Heart right ventricle (tissue), 16 donors: ENCODE data around the gene SVOPL. TPM values are rescaled to one million over a fixed set of nuclear protein-coding genes. Genes with fewer than 3 reads are reported as not detected.

Experiments used
- ATAC-seq, 8 donors: fragments of 200-7000 bp; cut with Tn5 transposase; one replicate each; pipeline ENCODE4 v1.9.1; 2020; ENCODE audit warnings: mild to moderate bottlenecking in 8 of 8, moderate library complexity in 8 of 8, moderate number of reproducible peaks in 1 of 8
- DNase-seq, 2 donors: peaks; one replicate each; pipeline ENCODE4 v3.0.0-alpha.2; 2020
- H3K27ac ChIP-seq, 10 donors: fragments of 200-600 bp; sonication (generic) in 2 of 10; one replicate each; pipeline versions ENCODE4 v1.5.0 to v1.8.0; 2020 to 2022; ENCODE audit warnings: mild to moderate bottlenecking in 3 of 10
- H3K27me3 ChIP-seq, 7 donors: fragments of 200-600 bp; one replicate each; pipeline ENCODE4 v1.8.0; 2021 to 2022; ENCODE audit warnings: mild to moderate bottlenecking in 2 of 7
- H3K36me3 ChIP-seq, 9 donors: fragments of 200-600 bp; sonication (generic) in 1 of 9; one replicate each; pipeline versions ENCODE4 v1.5.0 to v1.8.0; 2020 to 2022; ENCODE audit warnings: mild to moderate bottlenecking in 2 of 9
- H3K4me1 ChIP-seq, 9 donors: fragments of 200-600 bp; sonication (generic) in 1 of 9; one replicate each; pipeline versions ENCODE4 v1.5.0 to v1.8.0; 2020 to 2022; ENCODE audit warnings: mild to moderate bottlenecking in 4 of 9
- H3K4me3 ChIP-seq, 10 donors: fragments of 200-600 bp; sonication (generic) in 2 of 10; one replicate each; pipeline versions ENCODE4 v1.5.0 to v1.8.0; 2020 to 2022; ENCODE audit warnings: mild to moderate bottlenecking in 7 of 10, moderate library complexity in 2 of 10
- H3K9me3 ChIP-seq, 11 donors: fragments of 200-600 bp in 10 of 11; sonication (generic) in 2 of 11; one replicate each; pipeline versions ENCODE4 v1.5.0 to v1.8.0; 2013 to 2022; ENCODE audit warnings: mild to moderate bottlenecking in 2 of 11, control low read depth in 1 of 11, moderate library complexity in 1 of 11
- WGBS, 2 donors: extraction: QIAGEN DNeasy Blood & Tissue Kit; methylation state at CpG; one replicate each; pipeline ENCODE4 v1.1.7; 2013; ENCODE audit warnings: inconsistent platforms in 1 of 2; 5-methylcytosine and 5-hydroxymethylcytosine counted together
- intact Hi-C, 10 donors: fragments of 100-400 bp; cut with DNase I; formaldehyde crosslinking; loops; one replicate each; pipeline versions ENCODE4 v1.11.1 to v1.14.2; 2022
- polyA plus RNA-seq, 2 donors: library from polyadenylated mRNA; stranded (reverse); fragments of 200-250 nt; gene quantifications; one replicate each; pipeline ENCODE4 v1.2.3, GENCODE V29; 2013
- total RNA-seq, 10 donors: library from RNA; stranded (reverse); fragmentation: NEBNext Ultra II Directional in 3 of 10; extraction: Animal tissue kit (Norgen Biotek cat#: 25700) in 3 of 10; gene quantifications; one replicate each; pipeline versions ENCODE4 v1.2.1 to v1.2.4, GENCODE V29; 2021 to 2023
- TF ChIP-seq, protein P1 (sequence below), 9 donors: fragments of 200-600 bp; sonication (generic) in 2 of 9; IDR thresholded peaks; one replicate each; pipeline versions ENCODE4 v1.5.0 to v1.8.0; 2021 to 2022; ENCODE audit warnings: antibody characterized with exemption in 9 of 9, mild to moderate bottlenecking in 5 of 9, moderate library complexity in 1 of 9
- donor health status: Arrhythmogenic right ventricular cardiomyopathy.
- donor health status: ischemic (EF 13 %, LVEDD 7.1; RV severe dilation, severe dysfunction).
- donor health status: healthy with polysubstance abuse.
- donor health status: DM: no; HTN: yes; CAD: no.
- donor health status: DM: no; HTN: no; CAD: no.
- donor health status: ischemic (EF 25% LVEDD 6.9; RV normal size, moderate dysfunction).
- donor health status: ischemic (EF 25% LVEDD 5.7; RV mildly dilated, moderate dysfunction).
- donor health status: healthy.
- donor health status: DM: yes; HTN: yes; CAD: no.
- donor health status: Ischemic cardiomyopathy.
- donor health status: ischemic (EF 35%, LVEDD 5.7; RV mildly dilated, moderate dysfunction).
- donor health status: nonischemic (EF 11% LVEDD 7.7; RV severe dilation, severe dysfunction).
- donor health status: DM: yes; HTN: yes; CAD: no.
- donor health status: PGD.
- donor health status: ischemic (EF 29% LVEDD 5.4; RV normal size, mild dysfunction).
- donor health status: nonischemic (EF 23%, LVEDD 6.1; RV moderate dilation, normal function).

SVOPL gene
- total and polyA plus RNA-seq, 12 donors = not detected

DNA sequence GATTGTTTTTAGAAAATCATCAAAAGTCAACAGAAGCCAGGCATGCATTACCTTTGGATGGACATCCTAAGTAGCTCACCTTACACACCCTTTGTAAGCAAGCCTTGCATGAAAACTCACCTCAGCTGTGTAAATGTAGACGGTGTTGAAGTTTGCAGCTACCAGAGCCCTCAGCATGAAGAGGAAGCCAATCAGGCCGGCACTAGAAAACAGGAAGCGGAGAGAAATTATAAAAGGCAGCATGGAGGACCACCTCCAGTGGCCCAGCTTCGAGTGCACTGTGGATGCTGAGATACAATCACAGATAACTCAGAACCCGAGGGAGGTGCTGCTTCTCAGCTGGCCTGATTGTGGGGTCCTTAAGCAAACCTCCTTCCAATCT is 75.3 kb downstream of the SVOPL start:
- intact Hi-C loops = no loop called here
- Histone ChIP-seq H3K4me1 (peaks cover 0 to 7% (median 0%) of the 10 kb centered on the region in 9 donors), H3K36me3 (no peaks in the 10 kb centered on the region), H3K9me3 (no peaks in the 10 kb centered on the region), H3K4me3 (no peak overlapping the region), H3K27me3 (peaks cover 0 to 3% (median 0%) of the 10 kb centered on the region in 7 donors), H3K27ac (no peak overlapping the region)
- WGBS, 2 donors = 49 to 56% methylated on average over 5 of the region's 5 CpGs
- DNase-seq (no peak), ATAC-seq (no peak)
- TF ChIP-seq, protein P1, sequence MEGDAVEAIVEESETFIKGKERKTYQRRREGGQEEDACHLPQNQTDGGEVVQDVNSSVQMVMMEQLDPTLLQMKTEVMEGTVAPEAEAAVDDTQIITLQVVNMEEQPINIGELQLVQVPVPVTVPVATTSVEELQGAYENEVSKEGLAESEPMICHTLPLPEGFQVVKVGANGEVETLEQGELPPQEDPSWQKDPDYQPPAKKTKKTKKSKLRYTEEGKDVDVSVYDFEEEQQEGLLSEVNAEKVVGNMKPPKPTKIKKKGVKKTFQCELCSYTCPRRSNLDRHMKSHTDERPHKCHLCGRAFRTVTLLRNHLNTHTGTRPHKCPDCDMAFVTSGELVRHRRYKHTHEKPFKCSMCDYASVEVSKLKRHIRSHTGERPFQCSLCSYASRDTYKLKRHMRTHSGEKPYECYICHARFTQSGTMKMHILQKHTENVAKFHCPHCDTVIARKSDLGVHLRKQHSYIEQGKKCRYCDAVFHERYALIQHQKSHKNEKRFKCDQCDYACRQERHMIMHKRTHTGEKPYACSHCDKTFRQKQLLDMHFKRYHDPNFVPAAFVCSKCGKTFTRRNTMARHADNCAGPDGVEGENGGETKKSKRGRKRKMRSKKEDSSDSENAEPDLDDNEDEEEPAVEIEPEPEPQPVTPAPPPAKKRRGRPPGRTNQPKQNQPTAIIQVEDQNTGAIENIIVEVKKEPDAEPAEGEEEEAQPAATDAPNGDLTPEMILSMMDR (IDR thresholded peaks at IDR 0.05) = no peak

DNA sequence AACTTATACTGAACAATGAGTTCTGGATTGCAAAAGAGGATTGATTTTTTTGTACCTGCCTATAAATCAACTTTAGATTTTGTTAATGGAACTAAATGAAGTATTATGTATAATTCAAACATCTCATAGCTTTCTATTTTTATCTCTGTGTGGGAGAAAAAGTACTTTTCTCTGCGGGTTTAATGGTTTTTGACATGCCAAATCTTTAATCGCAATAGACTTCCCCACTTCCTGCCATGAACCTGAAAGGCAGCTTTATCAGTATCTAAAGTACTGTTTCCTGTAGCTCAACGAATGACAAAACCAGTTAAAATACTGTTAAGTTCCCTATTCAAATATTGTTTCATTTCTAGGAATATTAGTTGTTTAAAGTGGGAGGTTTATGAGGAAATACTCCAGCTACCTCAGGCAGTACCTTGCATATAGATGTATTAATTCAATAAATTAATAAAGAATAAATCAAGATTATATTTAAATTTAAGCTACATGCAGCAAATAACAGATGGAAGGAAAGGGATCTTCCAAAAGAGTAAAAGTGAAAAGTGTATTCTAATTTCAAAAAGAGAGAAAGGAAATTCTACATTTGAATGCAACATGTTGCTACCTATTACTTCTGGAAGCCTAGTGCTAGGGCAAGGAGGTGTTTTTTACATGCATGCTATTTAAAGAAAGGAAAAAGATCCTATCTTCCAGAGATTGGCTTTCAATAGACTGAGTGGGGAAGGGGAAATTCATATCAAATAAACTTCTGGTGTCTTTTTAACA is 75.9 kb downstream of the SVOPL start:
- DNase-seq (no peak), ATAC-seq (no peak)
- Histone ChIP-seq H3K9me3 (no peaks in the 10 kb centered on the region), H3K4me1 (peaks cover 0 to 7% (median 0%) of the 10 kb centered on the region in 9 donors), H3K36me3 (no peaks in the 10 kb centered on the region), H3K4me3 (no peak overlapping the region), H3K27ac (no peak overlapping the region), H3K27me3 (peaks cover 0 to 3% (median 0%) of the 10 kb centered on the region in 7 donors)
- TF ChIP-seq, protein P1 (IDR thresholded peaks at IDR 0.05) = no peak
- WGBS, 2 donors = 29 to 39% methylated on average over 3 of the region's 3 CpGs
- intact Hi-C loops = no loop called here

DNA sequence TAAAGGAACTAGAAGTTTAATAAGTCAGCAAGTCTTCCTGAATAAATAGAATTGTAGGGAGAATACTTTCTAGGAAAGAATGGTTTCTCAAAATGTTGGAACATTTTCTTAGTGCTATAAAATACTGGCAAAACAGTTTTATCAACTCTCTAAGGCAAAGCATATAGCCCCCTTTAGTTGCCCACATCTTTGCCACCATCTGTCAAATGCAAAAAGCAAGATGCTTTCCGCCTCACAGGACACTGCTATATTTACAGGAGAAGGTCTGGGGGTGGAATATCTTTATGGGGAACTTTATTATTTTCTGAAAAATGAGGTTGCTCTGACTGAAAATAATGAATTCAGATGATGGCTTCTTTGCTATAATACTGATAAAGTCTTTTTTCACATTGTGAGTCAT is 78.3 kb downstream of the SVOPL start:
- intact Hi-C loops = no loop called here
- Histone ChIP-seq H3K4me1 (peaks cover 0 to 7% (median 0%) of the 10 kb centered on the region in 9 donors), H3K9me3 (no peaks in the 10 kb centered on the region), H3K4me3 (no peak overlapping the region), H3K36me3 (no peaks in the 10 kb centered on the region), H3K27me3 (peaks cover 0 to 3% (median 0%) of the 10 kb centered on the region in 7 donors), H3K27ac (no peak overlapping the region)
- TF ChIP-seq, protein P1 (IDR thresholded peaks at IDR 0.05) = no peak
- DNase-seq = no peak
- 96 to 98% methylated on average over 1 of the region's 1 CpG for WGBS, 2 donors
- no peak for ATAC-seq

DNA sequence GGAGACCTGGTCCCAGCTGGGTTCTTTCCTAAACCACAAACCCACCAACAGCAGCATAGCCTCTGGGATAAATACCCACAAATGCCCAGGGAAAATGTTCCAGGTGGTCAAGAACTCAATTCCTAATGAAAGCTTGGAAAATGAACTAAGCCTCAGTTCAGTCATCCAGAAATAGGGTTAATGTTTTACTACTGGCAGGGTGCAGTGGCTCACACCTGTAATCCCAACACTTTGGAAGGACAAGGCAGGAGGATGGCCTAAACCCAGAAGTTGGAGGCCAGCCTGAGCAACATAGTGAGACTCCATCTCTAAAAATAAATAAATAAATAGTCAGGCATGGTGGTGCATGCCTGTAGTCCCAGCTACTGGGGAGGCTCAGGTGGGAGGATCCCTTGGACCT is 82.2 kb downstream of the SVOPL start:
- Histone ChIP-seq H3K4me3 (no peak overlapping the region), H3K36me3 (no peaks in the 10 kb centered on the region), H3K9me3 (no peaks in the 10 kb centered on the region), H3K4me1 (no peaks in the 10 kb centered on the region), H3K27me3 (no peaks in the 10 kb centered on the region), H3K27ac (no peak overlapping the region)
- DNase-seq (no peak), ATAC-seq (no peak)
- TF ChIP-seq, protein P1 (IDR thresholded peaks at IDR 0.05) = no peak
- intact Hi-C loops = no loop called here
